HCT116 (cell line): ENCODE data around the gene ALAS1. TPM values are rescaled to one million over a fixed set of nuclear protein-coding genes. Genes with fewer than 3 reads are reported as not detected.

Experiments
- ATAC-seq: fragments of 200-7000 bp; cut with Tn5 transposase; 2 replicates; pipeline ENCODE4 v1.9.1; 2020; ENCODE audit warnings: mild to moderate bottlenecking, moderate library complexity
- BruUV-seq: library from RNA; stranded (reverse); fragments of 400-500 nt; replicated peaks from 2 replicates; lab custom pipeline; 2021; lab: Mats Ljungman, UMichigan
- CTCF ChIA-PET: fragments of 300-600 bp; sonication (Branson Sonifier 250); formaldehyde crosslinking; loops from one replicate; lab custom pipeline; 2021; ENCODE audit warnings: antibody characterized with exemption; lab: Charles Lee
- POLR2A ChIA-PET: fragments of 300-600, 350-600 bp; sonication (Branson Sonifier 250); formaldehyde crosslinking; loops from one replicate; lab custom pipeline; 2021; ENCODE audit warnings: antibody characterized with exemption; lab: Charles Lee
- RAD21 ChIA-PET, 2 experiments: fragments of 300-600 bp; sonication (Branson Sonifier 250); formaldehyde crosslinking; loops; one replicate each; lab custom pipeline; 2023; ENCODE audit warnings: low total read pairs in 2 of 2; ENCODE audit not compliant: uncharacterized antibody in 2 of 2, unreplicated experiment in 2 of 2, low non-redundant PET in 1 of 2; lab: Charles Lee
- DNase-seq: peaks from one replicate; pipeline ENCODE4 v3.0.0-alpha.2; 2010; ENCODE audit warnings: low read depth, low spot score
- H2AFZ ChIP-seq: fragments of 200-600 bp; shearing (Covaris generic), sonication (generic); 2 replicates; pipeline ENCODE4 v1.6.1; 2017; ENCODE audit warnings: low read depth, mixed run types, mixed read lengths, antibody characterized with exemption, low read length; ENCODE audit not compliant: poor library complexity, severe bottlenecking
- H3K27ac ChIP-seq: 2 replicates; pipeline ENCODE4 v1.5.1; 2012; ENCODE audit warnings: low read depth, low read length
- H3K27me3 ChIP-seq: fragments of 200-600 bp; sonication (generic); 2 replicates; pipeline ENCODE4 v1.6.1; 2016; ENCODE audit warnings: mixed run types, low read length, mixed read lengths; ENCODE audit not compliant: insufficient read depth
- H3K36me3 ChIP-seq, 2 experiments: fragments of 200-500 bp in 1 of 2; fragments of 200-600 bp in 1 of 2; sonication (Bioruptor generic) in 1 of 2; sonication (generic) in 1 of 2; 2 replicates each; pipeline versions ENCODE4 v1.5.1 to v1.6.1; 2014 to 2016; ENCODE audit warnings: low read length in 2 of 2, inconsistent platforms in 1 of 2, mixed read lengths in 1 of 2, mixed run types in 1 of 2; ENCODE audit not compliant: insufficient read depth in 2 of 2, control insufficient read depth in 1 of 2
- H3K4me1 ChIP-seq, 2 experiments: fragments of 200-600 bp in 1 of 2; sonication (generic) in 1 of 2; 2 replicates each; pipeline versions ENCODE4 v1.5.1 to v1.6.1; 2012 to 2017; ENCODE audit warnings: low read length in 2 of 2, inconsistent platforms in 1 of 2, mild to moderate bottlenecking in 1 of 2, mixed read lengths in 1 of 2, mixed run types in 1 of 2, moderate library complexity in 1 of 2; ENCODE audit not compliant: insufficient read depth in 2 of 2, control insufficient read depth in 1 of 2
- H3K4me2 ChIP-seq: fragments of 200-600 bp; sonication (generic); 2 replicates; pipeline ENCODE4 v1.6.1; 2017; ENCODE audit warnings: mixed run types, low read length, mixed read lengths
- H3K4me3 ChIP-seq, 2 experiments: fragments of 200-600 bp in 1 of 2; sonication (generic) in 1 of 2; replicated peaks in 1 of 2; 2 replicates each; pipeline ENCODE4 v1.5.1; 2011 to 2016; ENCODE audit warnings: low read length in 2 of 2, control low read depth in 1 of 2, low read depth in 1 of 2, mild to moderate bottlenecking in 1 of 2, mixed read lengths in 1 of 2, mixed run types in 1 of 2
- H3K79me2 ChIP-seq: fragments of 200-600 bp; sonication (generic); 2 replicates; pipeline ENCODE4 v1.6.1; 2017; ENCODE audit warnings: mild to moderate bottlenecking, mixed run types, low read length, moderate library complexity, mixed read lengths; ENCODE audit not compliant: insufficient read depth
- H3K9ac ChIP-seq: fragments of 200-600 bp; sonication (generic); 2 replicates; pipeline ENCODE4 v1.6.1; 2016; ENCODE audit warnings: low read length, mixed read lengths
- H3K9me2 ChIP-seq: fragments of 200-600 bp; sonication (generic), shearing (Covaris generic); 2 replicates; pipeline ENCODE4 v1.6.1; 2017; ENCODE audit warnings: mixed run types, mild to moderate bottlenecking, moderate library complexity; ENCODE audit not compliant: insufficient read depth
- H3K9me3 ChIP-seq, 2 experiments: fragments of 200-500 bp in 1 of 2; fragments of 200-600 bp in 1 of 2; sonication (Bioruptor generic) in 1 of 2; sonication (generic) in 1 of 2; 2 replicates each; pipeline ENCODE4 v1.6.1; 2014 to 2017; ENCODE audit warnings: low read length in 2 of 2, mixed read lengths in 2 of 2, inconsistent platforms in 1 of 2, low read depth in 1 of 2, mild to moderate bottlenecking in 1 of 2, mixed run types in 1 of 2, moderate library complexity in 1 of 2; ENCODE audit not compliant: control insufficient read depth in 1 of 2, insufficient read depth in 1 of 2
- H4K20me1 ChIP-seq: fragments of 200-600 bp; sonication (generic), shearing (Covaris generic); 2 replicates; pipeline ENCODE4 v1.6.1; 2017; ENCODE audit warnings: mixed run types, mild to moderate bottlenecking, moderate library complexity; ENCODE audit not compliant: insufficient read depth
- EGR1 ChIP-seq: IDR thresholded peaks from 2 replicates; pipeline ENCODE4 v1.6.1; 2012; ENCODE audit warnings: low read depth
- ELF1 ChIP-seq: IDR thresholded peaks from 2 replicates; pipeline ENCODE4 v1.6.1; 2012; ENCODE audit warnings: low read depth, borderline replicate concordance
- JUND ChIP-seq: IDR thresholded peaks from 2 replicates; pipeline ENCODE4 v1.6.1; 2012
- POLR2A ChIP-seq: IDR thresholded peaks from 2 replicates; pipeline ENCODE4 v1.7.0; 2011; ENCODE audit warnings: borderline replicate concordance; ENCODE audit not compliant: insufficient read depth, insufficient read length; ENCODE audit errors: extremely low read depth
- POLR2AphosphoS5 ChIP-seq: IDR thresholded peaks from 2 replicates; pipeline ENCODE4 v1.6.1; 2011; ENCODE audit warnings: mild to moderate bottlenecking, low read depth, low read length, moderate library complexity
- RAD21 ChIP-seq: IDR thresholded peaks from 2 replicates; pipeline ENCODE4 v1.6.1; 2012; ENCODE audit warnings: low read depth, mild to moderate bottlenecking
- SRF ChIP-seq: IDR thresholded peaks from 2 replicates; pipeline ENCODE4 v1.6.1; 2012; ENCODE audit warnings: low read depth
- intact Hi-C: fragments of 100-400 bp; cut with micrococcal nuclease; formaldehyde crosslinking; loops from 2 replicates; pipeline ENCODE4 v1.10.0; 2022
- total RNA-seq: library from RNA; stranded (reverse); gene quantifications from one replicate; pipeline ENCODE4 v1.2.1, GENCODE V29; 2021; ENCODE audit not compliant: unreplicated experiment
- TF ChIP-seq, protein P1 (sequence below): IDR thresholded peaks from 2 replicates; pipeline ENCODE4 v1.6.1; 2012; ENCODE audit warnings: low read depth

Gene ALAS1
- total RNA-seq, 1 experiment from 2014 or later = 74.0 TPM

DNA sequence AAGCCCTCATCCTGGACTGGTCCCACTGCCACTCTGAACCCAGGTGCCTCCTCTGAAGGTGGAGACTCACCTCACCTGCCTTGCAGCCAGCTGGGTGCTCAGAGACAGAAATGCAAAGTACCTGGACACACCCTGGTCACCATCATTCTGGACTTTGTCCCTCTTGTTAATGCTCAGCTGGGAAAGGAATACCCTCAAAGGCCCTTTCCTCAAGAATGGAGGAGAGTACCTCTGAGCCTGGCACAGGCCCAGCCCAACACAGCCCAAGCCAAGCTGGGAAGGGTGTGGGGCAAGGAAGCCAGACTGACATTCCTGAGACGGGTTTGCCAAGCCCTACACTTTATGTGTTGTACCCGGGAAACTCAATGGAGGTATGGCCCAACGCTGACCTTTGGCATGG lies 983 bp upstream of the ALAS1 start:
- H4K20me1 ChIP-seq = no peaks in the 10 kb centered on the region
- no peaks in the 10 kb centered on the region for H3K9me2 ChIP-seq
- no peaks in the 10 kb centered on the region for H3K9me3 ChIP-seq
- POLR2A ChIA-PET = interaction anchor here (0.9 to 1.5 kb wide), 4 partner anchors 8 to 214 kb away, joined by 3 to 4 read pairs (median 3); partner anchors contain the start of genes ACY1 and POC1A
- peak overlapping the region; percentile 80 for H3K9ac ChIP-seq
- peak overlapping the region; percentile 87; the same call in 1 of the 2 replicates for H3K27ac ChIP-seq
- no peak overlapping the region for H2AFZ ChIP-seq
- H3K79me2 ChIP-seq = peaks cover 25% of the 10 kb centered on the region
- CTCF ChIA-PET = interaction anchor here (1.4 to 1.9 kb wide), 2 partner anchors 24 to 195 kb away, joined by 3 to 7 read pairs; no protein-coding TSS in a partner anchor
- H3K4me2 ChIP-seq = peak overlapping the region; percentile 91
- H3K27me3 ChIP-seq = no peaks in the 10 kb centered on the region
- peaks cover 9 to 33% of the 10 kb centered on the region in 2 experiments for H3K4me1 ChIP-seq
- ATAC-seq = no peak
- RAD21 ChIA-PET = no interaction called here
- peaks cover 12 to 17% of the 10 kb centered on the region in 2 experiments; a peak in 3 of 4 replicates for H3K36me3 ChIP-seq
- no peak for DNase-seq
- intact Hi-C loops = no loop called here
- no TSS peak for BruUV-seq
- no peak for TF ChIP-seq RAD21
- peak overlapping the region in 1 of 2 experiments; percentile 89; a peak in 3 of 4 replicates for H3K4me3 ChIP-seq

DNA sequence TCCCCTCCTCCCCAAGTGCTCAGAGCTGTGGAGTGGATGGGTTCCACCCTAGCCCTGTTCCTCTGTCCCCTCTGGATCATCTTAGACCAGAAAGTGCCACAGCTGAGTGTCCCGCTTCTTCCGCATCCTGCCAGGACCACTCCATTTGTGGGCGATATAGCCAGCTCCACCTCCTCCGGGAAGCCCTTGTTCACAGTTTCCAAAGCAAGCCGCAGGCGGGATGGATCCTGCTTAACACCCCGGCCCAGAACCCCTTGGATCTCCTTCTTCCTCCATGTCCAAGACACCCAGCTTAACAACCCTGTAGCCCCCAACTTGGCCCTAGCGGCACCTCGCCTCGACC lies 490 bp upstream of the ALAS1 start:
- intact Hi-C loops = no loop called here
- H4K20me1 ChIP-seq = no peaks in the 10 kb centered on the region
- H3K36me3 ChIP-seq = peaks cover 14 to 19% of the 10 kb centered on the region in 2 experiments
- no peaks in the 10 kb centered on the region for H3K9me2 ChIP-seq
- H3K9ac ChIP-seq = peak overlapping the region; percentile 80
- ChIA-PET CTCF (interaction anchor here (1.4 to 1.9 kb wide), 2 partner anchors 23 to 196 kb away, joined by 3 to 7 read pairs; no protein-coding TSS in a partner anchor), POLR2A (interaction anchor here (0.9 to 1.5 kb wide), 4 partner anchors 8 to 215 kb away, joined by 3 to 4 read pairs (median 3); partner anchors contain the start of genes ACY1 and POC1A), RAD21 (no interaction called here)
- H3K27ac ChIP-seq = peak overlapping the region; percentile 87
- TF ChIP-seq SRF (no peak), EGR1 (no peak), JUND (no peak), POLR2AphosphoS5 (no peak), ELF1 (no peak), POLR2A (no peak)
- TF ChIP-seq, protein P1, sequence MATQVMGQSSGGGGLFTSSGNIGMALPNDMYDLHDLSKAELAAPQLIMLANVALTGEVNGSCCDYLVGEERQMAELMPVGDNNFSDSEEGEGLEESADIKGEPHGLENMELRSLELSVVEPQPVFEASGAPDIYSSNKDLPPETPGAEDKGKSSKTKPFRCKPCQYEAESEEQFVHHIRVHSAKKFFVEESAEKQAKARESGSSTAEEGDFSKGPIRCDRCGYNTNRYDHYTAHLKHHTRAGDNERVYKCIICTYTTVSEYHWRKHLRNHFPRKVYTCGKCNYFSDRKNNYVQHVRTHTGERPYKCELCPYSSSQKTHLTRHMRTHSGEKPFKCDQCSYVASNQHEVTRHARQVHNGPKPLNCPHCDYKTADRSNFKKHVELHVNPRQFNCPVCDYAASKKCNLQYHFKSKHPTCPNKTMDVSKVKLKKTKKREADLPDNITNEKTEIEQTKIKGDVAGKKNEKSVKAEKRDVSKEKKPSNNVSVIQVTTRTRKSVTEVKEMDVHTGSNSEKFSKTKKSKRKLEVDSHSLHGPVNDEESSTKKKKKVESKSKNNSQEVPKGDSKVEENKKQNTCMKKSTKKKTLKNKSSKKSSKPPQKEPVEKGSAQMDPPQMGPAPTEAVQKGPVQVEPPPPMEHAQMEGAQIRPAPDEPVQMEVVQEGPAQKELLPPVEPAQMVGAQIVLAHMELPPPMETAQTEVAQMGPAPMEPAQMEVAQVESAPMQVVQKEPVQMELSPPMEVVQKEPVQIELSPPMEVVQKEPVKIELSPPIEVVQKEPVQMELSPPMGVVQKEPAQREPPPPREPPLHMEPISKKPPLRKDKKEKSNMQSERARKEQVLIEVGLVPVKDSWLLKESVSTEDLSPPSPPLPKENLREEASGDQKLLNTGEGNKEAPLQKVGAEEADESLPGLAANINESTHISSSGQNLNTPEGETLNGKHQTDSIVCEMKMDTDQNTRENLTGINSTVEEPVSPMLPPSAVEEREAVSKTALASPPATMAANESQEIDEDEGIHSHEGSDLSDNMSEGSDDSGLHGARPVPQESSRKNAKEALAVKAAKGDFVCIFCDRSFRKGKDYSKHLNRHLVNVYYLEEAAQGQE = no peak
- no peak for DNase-seq
- peak overlapping the region; percentile 91 for H3K4me2 ChIP-seq
- peak overlapping the region; percentile 79 to 89 for H3K4me3 ChIP-seq
- TSS peak; percentile 96 for BruUV-seq
- no peaks in the 10 kb centered on the region for H3K9me3 ChIP-seq
- H3K4me1 ChIP-seq = peaks cover 9 to 33% of the 10 kb centered on the region in 2 experiments
- H3K79me2 ChIP-seq = peaks cover 25% of the 10 kb centered on the region
- ATAC-seq = peak; percentile 7; the same call in 1 of the 2 replicates
- H2AFZ ChIP-seq = no peak overlapping the region
- no peaks in the 10 kb centered on the region for H3K27me3 ChIP-seq
